HG03520 (cell line): ENCODE results near the gene PM20D2.

Experiments used
- ATAC-seq: cut with Tn5 transposase; IDR thresholded peaks from one replicate; pipeline ENCODE4 v1.9.1; 2021; ENCODE audit warnings: mild to moderate bottlenecking, moderate library complexity; ENCODE audit not compliant: unreplicated experiment

Gene PM20D2

GRCh38 chr6:89145091-89145955 lies 532 bp upstream of the PM20D2 start:
- peak; percentile 65 for ATAC-seq

DNA sequence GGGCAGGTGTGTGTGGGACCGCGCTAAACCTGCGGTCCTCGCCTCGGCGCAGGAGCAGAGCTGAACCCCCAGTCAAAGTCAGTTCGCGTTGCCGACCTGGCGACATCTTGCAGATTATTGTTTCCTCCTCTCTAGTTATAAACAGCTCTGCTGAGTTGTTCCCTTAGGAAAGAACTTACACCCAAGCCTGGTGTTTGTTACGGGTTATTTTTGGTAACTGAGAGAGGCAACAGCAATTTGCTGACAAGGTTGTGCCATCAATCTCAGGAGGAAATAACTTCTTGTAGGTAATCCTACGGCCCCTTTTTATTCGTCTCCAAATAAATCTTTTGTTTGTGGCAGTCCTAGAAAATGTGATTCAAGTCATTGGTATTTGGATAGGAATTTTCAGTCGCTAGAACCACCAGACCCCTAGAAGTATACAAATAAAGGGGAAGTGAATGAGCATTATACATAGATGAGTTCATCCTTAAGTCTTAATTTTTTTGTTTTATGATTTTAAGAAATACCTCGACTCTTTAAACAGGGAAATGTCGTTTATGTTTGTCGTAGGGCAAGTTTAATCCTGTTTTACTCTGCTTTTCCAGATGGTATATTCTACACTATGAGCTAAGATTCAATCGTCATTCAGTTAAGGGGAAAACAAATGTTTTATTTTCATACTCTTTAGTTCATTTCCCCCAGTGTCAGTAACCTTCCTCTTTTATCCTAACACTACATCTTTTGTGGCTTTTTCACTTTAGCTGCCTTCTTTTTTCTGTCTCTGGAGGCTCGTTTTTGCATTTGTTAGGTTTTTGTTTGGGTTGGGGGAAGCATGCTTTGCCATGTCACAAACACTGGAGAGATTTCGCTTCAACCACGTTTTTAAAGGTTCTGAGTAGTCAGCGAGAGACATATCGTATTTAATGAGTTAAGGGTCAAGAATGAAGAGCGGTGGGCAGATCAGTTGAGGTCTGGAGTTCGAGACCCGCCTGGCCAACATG lies 1.2 kb downstream of the PM20D2 start:
- ATAC-seq: no peak

- no peak for ATAC-seq
Observed at GRCh38 chr6:89148016-89148750, 2.3 kb downstream of the PM20D2 start.

DNA sequence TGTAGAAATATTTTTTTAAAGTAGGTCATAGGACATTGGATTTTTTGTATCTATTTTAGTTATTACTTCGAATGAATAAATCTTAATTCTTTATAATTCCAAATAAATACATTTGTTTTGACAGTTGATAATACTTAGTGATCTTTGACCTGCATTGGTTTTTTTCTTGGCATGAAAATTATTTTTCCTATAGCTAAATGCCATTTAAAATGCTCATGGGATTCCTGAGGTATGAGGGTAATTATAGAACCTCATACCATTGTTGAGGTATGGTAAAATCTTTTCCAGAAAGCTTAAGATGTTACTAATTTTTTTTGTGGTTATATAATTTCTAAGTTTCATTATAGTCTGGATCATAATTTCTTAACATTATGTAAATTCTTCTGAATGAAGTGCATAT lies 8.3 kb downstream of the PM20D2 start:
- ATAC-seq: no peak

DNA sequence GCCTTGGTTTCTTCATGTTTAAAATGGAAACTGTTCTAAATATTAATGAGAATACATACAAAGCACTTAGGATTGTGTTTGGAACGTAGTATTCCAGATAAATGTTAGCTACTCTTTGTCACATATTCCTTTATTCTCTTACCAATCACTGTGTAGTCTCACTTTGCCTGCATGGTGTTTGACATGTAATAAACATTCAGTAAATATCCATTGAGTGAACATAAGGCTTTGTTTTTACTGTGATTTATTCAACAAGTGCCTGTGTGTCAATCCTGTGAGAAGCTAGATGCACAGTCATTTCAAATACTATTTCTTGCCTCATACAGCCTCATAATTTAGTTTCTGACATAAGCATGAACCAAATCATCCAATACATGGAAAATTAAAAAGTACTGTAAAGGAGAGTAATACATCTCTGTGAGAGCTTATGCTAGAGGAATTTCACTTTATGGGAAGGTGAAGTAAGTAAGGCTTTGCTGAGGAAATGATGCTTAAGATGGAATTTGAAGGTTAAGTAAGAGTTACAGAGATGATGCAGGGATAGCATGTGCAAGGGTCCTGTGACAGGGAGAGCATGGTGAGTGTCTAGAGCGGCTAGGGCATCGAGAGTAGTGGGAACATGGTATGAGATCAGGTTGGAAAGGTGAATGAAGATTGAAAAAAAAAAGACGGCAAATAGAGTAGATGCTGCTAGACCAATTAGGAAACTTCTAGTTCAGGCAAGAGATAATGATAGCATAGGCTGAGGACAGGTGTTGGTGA lies 14.7 kb downstream of the PM20D2 start:
- no peak for ATAC-seq

DNA sequence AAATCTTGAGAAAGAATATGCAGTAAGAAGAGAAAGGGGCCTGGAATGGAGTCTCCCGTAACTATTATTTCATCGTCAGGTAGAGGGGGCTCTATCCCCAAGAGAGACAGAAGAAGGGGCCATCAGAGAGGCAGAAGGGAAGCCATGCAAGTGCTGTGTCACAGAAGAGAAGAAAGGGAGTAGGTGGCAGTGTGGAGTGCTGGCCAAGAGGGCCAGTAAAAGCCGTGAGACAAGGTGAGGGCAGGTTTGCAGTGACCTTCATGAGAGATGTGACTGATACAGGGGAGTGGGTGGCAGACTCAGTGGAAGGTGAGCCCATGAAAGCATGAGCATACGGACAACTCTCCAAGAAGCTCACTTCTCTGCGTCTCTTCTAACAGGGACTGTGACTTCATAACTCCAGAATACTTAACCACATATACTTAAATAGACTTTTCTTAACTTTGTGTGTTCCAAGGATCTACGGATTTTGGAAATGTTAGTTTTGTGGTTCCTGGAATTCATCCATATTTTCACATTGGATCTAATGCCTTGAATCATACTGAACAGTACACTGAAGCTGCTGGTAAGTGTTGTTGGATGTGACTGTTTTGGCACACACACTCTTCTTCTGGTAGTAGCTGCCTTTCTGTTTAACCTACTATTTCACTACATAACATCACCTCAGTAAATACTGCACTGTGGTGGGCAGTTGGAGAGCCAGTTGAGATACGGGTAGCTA lies 15.6 kb downstream of the PM20D2 start:
- ATAC-seq: no peak

DNA sequence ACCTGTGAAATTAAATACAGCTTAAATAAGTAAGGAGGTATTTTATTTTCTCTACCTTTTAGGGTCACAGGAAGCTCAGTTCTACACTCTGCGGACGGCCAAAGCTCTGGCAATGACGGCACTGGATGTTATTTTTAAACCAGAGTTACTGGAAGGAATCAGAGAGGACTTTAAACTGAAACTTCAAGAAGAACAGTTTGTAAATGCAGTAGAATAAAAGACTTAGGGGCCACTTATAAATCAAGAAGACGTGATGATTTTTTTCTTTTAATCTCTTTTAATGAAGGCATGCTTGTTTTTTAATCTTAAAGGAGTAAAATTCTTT lies 16.2 kb downstream of the PM20D2 start:
- no peak for ATAC-seq

- ATAC-seq: no peak
Observed at GRCh38 chr6:89172131-89172530, 26.3 kb downstream of the PM20D2 start.

DNA sequence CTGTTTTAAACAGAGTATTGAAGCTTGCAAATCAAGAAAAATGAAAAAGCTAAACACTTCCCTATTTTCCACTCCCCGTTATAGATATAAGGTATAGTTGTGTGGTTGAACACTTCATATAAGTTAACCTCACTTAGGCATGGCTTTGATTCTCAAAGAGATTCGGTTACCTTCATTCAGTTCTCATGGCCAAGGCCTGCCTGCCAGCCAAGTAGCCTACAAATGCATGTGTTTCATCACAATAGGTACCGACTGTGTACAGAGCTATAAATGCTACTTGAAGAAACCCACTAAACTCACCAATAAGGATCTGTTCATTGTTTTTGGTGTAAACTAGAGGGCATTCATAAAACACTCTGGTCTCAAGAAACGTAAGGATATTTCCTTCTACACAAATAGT lies 27.8 kb downstream of the PM20D2 start:
- ATAC-seq: no peak

GRCh38 chr6:89180112-89180511 lies 34.3 kb downstream of the PM20D2 start:
- no peak for ATAC-seq

- no peak for ATAC-seq
Observed at GRCh38 chr6:89180971-89181370, 35.1 kb downstream of the PM20D2 start.

GRCh38 chr6:89183294-89183693 lies 37.4 kb downstream of the PM20D2 start:
- ATAC-seq: no peak

DNA sequence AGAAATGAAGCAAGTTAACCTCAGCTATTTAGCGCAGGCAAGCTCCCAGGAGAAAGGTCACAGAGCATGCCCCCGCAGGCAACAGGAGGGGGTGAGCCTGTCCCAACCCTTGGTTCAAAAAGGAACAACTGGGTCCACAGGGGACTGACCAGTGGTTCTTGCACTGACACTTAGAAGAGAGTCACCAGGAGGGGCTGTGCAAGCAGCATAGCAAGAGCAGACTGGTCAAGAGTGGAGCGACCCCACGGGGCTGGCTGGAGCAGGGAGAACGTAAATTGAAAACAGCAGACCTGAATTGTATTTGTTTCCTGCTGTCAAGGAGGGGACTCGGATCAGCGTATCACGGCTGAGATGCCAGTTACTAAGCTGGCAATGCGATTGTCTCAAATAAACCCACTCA lies 38.5 kb downstream of the PM20D2 start:
- no peak for ATAC-seq

DNA sequence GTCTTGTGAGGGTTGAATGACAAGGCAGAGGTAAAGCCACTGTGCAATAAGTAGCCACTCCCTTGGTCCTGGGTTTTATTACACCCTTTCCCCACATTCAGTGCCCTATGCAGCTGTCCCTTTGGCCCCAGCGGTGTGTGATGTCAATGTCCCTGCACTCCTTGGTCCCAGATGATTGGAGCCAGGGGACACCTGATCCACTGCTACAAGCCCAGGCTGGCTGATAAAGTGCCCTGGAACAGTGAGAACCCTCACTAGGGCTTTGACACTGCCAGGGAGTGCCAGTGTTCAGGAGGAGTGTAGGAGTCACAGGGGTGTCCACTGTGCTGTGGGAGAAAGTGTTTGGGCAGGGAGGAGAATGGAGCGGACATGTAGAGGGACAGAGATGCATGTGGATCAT lies 40.9 kb downstream of the PM20D2 start:
- ATAC-seq: no peak

- no peak for ATAC-seq
Observed at GRCh38 chr6:89187504-89187903, 41.6 kb downstream of the PM20D2 start.

- no peak for ATAC-seq
Observed at GRCh38 chr6:89190741-89191140, 44.9 kb downstream of the PM20D2 start.

DNA sequence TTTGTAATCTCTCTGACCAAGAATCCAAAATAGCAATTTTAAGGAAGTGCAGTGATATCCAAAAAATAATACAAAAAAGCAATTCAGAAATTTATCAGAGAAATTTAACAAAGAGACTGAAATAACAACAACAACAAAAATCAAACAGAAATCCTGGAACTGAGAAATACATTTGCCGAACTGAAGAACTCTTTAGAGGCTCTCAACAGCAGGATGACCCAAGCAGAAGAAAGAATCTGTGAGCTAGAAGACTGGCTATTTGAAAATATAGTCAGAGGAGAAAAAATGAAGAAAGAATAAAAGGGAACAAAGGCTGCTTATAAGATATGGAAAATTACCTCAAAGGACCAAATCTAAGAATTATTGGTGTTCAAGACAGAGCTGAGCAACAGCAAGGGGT lies 48.7 kb downstream of the PM20D2 start:
- ATAC-seq: no peak

- no peak for ATAC-seq
Observed at GRCh38 chr6:89197141-89197540, 51.3 kb downstream of the PM20D2 start.

DNA sequence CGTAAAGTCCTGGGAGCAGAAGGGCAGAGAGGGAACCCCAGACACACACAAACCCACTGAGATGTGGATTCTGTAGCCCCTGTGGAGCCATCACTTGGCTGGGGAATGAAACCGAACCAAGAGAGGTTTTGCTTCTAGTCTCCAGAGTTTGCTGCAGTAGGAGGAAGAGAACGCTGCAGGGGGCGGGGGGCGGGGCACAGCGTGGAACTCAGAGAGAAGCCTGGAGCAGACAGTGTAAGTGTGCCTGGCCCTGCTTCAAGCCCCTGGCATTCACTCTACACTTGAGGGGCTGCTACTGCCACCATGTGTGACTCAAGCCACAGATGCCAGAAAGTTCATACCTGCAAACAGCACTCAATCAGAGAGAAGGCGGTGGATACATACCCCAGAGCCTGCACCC lies 52.4 kb downstream of the PM20D2 start:
- no peak for ATAC-seq

DNA sequence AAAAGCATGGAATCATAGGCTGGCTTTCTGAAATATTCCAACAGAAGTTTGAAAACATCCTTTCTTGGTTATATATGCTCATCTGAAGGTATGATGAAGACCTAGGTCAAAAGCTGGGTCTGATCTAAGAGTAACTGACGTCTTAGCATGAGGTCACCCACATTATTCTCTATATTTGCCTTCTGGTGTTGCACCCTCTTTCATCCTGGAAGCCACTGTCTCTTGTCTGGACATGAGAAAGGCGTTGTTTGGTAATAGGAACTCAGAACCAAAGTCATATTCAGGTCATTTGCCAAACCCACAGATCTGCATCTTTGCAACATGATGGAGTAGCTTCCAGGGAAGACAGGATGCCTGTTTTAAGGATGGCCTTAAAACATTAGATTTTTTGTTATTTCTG lies 53.7 kb downstream of the PM20D2 start:
- no peak for ATAC-seq
